ENCODE results near the gene GDPGP1. TPM values are rescaled to one million over a fixed set of nuclear protein-coding genes. Genes with fewer than 3 reads are reported as not detected.
A peak's percentile ranks its signal among the peaks of the same experiment; 100 is the strongest.

Gene GDPGP1
- total and polyA plus RNA-seq, 2 donors, result 2.5 to 5.0 TPM

DNA sequence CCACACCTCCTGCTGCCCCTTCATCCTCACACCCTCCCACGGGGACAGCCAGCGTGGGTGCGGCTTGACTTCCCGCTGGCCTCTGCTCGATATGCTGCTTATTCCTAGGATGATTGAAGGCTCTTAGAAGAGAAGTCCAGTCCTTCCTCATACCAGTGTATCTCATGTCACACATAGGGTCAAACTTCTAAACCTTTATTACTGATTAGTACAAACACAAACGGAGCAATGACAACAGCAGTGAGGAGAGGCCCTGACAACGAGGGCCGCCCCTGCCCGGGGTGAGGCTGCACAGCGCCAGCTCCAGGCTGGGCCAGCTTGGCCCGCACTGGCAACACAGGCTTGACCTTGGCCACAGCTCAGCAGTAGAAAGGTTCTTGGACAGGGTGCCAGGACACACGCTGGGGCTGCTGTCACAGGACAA, 3.9 kb upstream of the GDPGP1 start:
- no peak for DNase-seq (ENCODE audit: low read depth in 6 of 9, low spot score in 9 of 9)
- Histone ChIP-seq H3K27ac (ENCODE audit: low read depth in 1 of 2, low read length in 1 of 2) (no peak overlapping the region), H3K4me1 (ENCODE audit: control insufficient read depth in 2 of 2, insufficient read depth in 2 of 2, low read length in 2 of 2) (peaks cover 27 to 44% of the 10 kb centered on the region in 2 donors), H3K9me3 (ENCODE audit: control insufficient read depth in 2 of 2, insufficient read depth in 1 of 2, low read length in 1 of 2) (peaks cover 2 to 4% of the 10 kb centered on the region in 2 donors), H3K4me3 (ENCODE audit: low read length in 2 of 2) (no peak overlapping the region), H3K27me3 (ENCODE audit: control insufficient read depth in 2 of 2, insufficient read depth in 1 of 2, low read length in 1 of 2) (no peaks in the 10 kb centered on the region), H3K36me3 (ENCODE audit: control insufficient read depth in 2 of 2, insufficient read depth in 2 of 2, low read length in 1 of 2) (peaks cover 42 to 49% of the 10 kb centered on the region in 2 donors)
- WGBS, result 96% methylated on average over 12 of the region's 12 CpGs

DNA sequence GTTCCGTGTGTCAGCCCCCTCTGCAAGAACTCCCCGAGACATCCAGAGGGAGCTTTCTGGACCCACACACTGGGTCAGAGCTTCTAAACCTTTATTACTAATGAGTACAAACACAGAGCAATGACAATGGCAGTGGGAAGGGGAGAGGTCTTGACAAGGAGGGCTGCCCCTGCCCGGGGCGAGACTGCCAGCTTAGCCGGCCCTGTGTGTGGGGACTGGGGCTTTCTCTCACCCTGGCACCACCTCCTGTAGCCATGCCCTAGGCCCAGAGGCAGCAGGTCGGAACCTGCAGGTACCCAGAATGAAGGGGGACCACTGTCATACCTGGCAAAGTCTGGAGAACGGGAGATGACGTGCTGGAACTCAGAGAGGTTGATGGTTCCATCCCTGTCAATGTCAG, 3.4 kb upstream of the GDPGP1 start:
- WGBS, result 89% methylated on average over 8 of the region's 8 CpGs
- Histone ChIP-seq H3K27ac (ENCODE audit: low read depth in 1 of 2, low read length in 1 of 2) (peak overlapping the region; percentile 55 to 88), H3K4me1 (ENCODE audit: control insufficient read depth in 2 of 2, insufficient read depth in 2 of 2, low read length in 2 of 2) (peaks cover 27 to 44% of the 10 kb centered on the region in 2 donors), H3K36me3 (ENCODE audit: control insufficient read depth in 2 of 2, insufficient read depth in 2 of 2, low read length in 1 of 2) (peaks cover 37 to 44% of the 10 kb centered on the region in 2 donors), H3K27me3 (ENCODE audit: control insufficient read depth in 2 of 2, insufficient read depth in 1 of 2, low read length in 1 of 2) (no peaks in the 10 kb centered on the region), H3K4me3 (ENCODE audit: low read length in 2 of 2) (peak overlapping the region; percentile 40 to 41), H3K9me3 (ENCODE audit: control insufficient read depth in 2 of 2, insufficient read depth in 1 of 2, low read length in 1 of 2) (peaks cover 2 to 4% of the 10 kb centered on the region in 2 donors)
- no peak for DNase-seq (ENCODE audit: low read depth in 6 of 9, low spot score in 9 of 9)

DNA sequence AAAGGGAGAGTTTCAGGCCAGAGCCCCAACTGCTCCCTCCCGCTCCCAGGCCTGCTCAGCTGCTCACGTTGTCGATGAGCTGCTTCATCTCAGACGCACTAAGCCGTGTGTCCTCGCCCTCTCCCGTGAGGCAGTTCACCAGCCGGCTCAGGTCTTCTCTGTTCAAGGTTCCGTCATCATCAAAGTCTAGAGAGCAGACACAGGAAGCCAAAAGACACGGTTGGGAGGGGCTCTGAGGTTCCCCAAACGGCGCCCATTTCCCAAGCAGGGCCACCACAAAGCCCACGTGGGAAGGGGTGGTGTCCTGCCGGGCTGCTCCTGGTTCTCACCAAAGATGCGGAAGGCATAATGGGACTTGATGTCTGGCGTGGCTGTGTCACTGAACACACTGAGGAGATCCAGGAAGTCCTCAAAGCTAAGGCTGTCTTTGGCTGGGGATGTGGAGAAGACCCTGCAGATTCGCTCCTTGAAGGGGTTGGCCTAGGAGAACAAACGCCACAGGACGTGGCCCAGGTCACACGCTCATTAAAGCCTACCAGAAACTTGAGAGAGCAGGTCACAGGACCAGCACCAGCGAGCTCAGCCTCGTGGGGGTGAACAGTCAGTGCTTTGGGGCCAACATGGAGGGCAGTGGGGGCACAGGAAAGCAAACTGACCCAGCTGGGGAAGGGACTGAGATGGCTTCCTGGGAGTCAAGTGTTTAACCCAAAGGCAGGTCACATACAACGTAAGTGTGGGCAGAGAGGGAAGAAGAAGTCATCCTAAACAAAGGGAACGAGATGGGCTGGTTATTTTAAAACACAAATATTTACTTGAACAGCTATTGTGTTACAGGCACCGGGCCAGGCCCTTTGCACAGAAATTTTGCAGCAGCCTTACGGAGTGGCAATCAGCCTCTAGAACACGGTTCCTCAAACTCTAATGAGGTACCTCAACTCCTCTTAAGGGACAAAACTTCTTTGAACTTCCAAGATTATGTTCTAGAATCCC, 2.7 kb upstream of the GDPGP1 start:
- H3K36me3 ChIP-seq (ENCODE audit: control insufficient read depth in 2 of 2, insufficient read depth in 2 of 2, low read length in 1 of 2), result peaks cover 34 to 39% of the 10 kb centered on the region in 2 donors
- DNase-seq (ENCODE audit: low read depth in 6 of 9, low spot score in 9 of 9), result peak; percentile 55 to 94 (median 76)
- H3K27ac ChIP-seq (ENCODE audit: low read depth in 1 of 2, low read length in 1 of 2), result peak overlapping the region; percentile 88 to 96
- peaks cover 27 to 44% of the 10 kb centered on the region in 2 donors for H3K4me1 ChIP-seq (ENCODE audit: control insufficient read depth in 2 of 2, insufficient read depth in 2 of 2, low read length in 2 of 2)
- peak overlapping the region; percentile 40 to 41 for H3K4me3 ChIP-seq (ENCODE audit: low read length in 2 of 2)
- H3K27me3 ChIP-seq (ENCODE audit: control insufficient read depth in 2 of 2, insufficient read depth in 1 of 2, low read length in 1 of 2), result no peaks in the 10 kb centered on the region
- H3K9me3 ChIP-seq (ENCODE audit: control insufficient read depth in 2 of 2, insufficient read depth in 1 of 2, low read length in 1 of 2), result peaks cover 2 to 4% of the 10 kb centered on the region in 2 donors
- 28% methylated on average over 27 of the region's 27 CpGs for WGBS

DNA sequence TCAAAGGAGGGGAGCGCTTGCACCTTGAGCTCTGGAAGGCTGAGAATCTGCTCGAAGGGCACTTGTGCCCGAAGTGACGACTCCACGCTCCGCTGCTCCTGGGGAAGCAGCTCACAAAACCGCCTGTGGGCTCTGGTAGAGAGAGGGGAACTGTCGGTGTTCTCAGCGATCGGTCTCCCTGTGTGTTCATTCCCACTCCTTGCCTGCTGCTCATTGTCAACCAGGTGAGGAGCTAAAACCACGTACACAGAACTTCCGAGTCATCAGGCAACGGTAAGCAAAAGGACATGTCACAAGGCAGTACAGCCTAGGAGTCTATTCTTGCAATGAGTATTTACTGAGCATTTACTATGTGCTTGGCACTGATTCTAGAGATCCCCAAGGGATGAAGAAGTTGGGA, 1.8 kb upstream of the GDPGP1 start:
- no peak for DNase-seq (ENCODE audit: low read depth in 6 of 9, low spot score in 9 of 9)
- H3K4me3 ChIP-seq (ENCODE audit: low read length in 2 of 2), result peak overlapping the region in 1 of 2 donors; percentile 12
- peaks cover 27 to 44% of the 10 kb centered on the region in 2 donors for H3K4me1 ChIP-seq (ENCODE audit: control insufficient read depth in 2 of 2, insufficient read depth in 2 of 2, low read length in 2 of 2)

DNA sequence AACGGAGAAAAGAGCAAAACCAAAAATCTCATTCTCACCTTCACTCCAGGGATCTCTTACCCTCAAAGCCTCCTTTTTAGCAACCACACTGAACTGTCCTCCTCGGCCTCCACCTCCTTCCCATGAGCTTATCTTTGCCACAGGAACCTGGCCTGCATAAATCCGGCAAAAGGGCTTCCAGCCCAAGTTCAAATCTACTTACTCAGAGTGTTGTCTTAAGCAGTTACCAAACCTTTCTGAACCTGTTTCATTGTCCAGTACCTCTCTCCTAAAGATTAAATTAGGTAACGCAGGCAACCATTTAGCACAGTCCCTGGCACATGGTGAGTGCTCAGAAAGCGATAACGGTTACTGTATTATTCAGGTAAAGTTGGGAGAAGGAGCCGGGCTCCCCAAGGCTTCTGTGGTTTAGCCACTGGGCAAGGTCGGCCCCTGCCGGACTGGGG, 1.0 kb upstream of the GDPGP1 start:
- Histone ChIP-seq H3K4me1 (ENCODE audit: control insufficient read depth in 2 of 2, insufficient read depth in 2 of 2, low read length in 2 of 2) (peaks cover 27 to 44% of the 10 kb centered on the region in 2 donors), H3K27ac (ENCODE audit: low read depth in 1 of 2, low read length in 1 of 2) (peak overlapping the region; percentile 83 to 90), H3K4me3 (ENCODE audit: low read length in 2 of 2) (peak overlapping the region; percentile 56 to 71), H3K36me3 (ENCODE audit: control insufficient read depth in 2 of 2, insufficient read depth in 2 of 2, low read length in 1 of 2) (peaks cover 27 to 29% of the 10 kb centered on the region in 2 donors), H3K27me3 (ENCODE audit: control insufficient read depth in 2 of 2, insufficient read depth in 1 of 2, low read length in 1 of 2) (no peaks in the 10 kb centered on the region), H3K9me3 (ENCODE audit: control insufficient read depth in 2 of 2, insufficient read depth in 1 of 2, low read length in 1 of 2) (peaks cover 2 to 3% of the 10 kb centered on the region in 2 donors)
- peak in 1 of 9 donors; percentile 20 for DNase-seq (ENCODE audit: low read depth in 6 of 9, low spot score in 9 of 9)
- 20% methylated on average over 9 of the region's 9 CpGs for WGBS

More for the DNA sequence above, 1.8 kb upstream of the GDPGP1 start:
- no peaks in the 10 kb centered on the region for H3K27me3 ChIP-seq (ENCODE audit: control insufficient read depth in 2 of 2, insufficient read depth in 1 of 2, low read length in 1 of 2)
- H3K36me3 ChIP-seq (ENCODE audit: control insufficient read depth in 2 of 2, insufficient read depth in 2 of 2, low read length in 1 of 2), result peaks cover 31 to 37% of the 10 kb centered on the region in 2 donors
- peak overlapping the region; percentile 40 to 88 for H3K27ac ChIP-seq (ENCODE audit: low read depth in 1 of 2, low read length in 1 of 2)
- peaks cover 2 to 4% of the 10 kb centered on the region in 2 donors for H3K9me3 ChIP-seq (ENCODE audit: control insufficient read depth in 2 of 2, insufficient read depth in 1 of 2, low read length in 1 of 2)
- WGBS, result 91% methylated on average over 13 of the region's 13 CpGs

DNA sequence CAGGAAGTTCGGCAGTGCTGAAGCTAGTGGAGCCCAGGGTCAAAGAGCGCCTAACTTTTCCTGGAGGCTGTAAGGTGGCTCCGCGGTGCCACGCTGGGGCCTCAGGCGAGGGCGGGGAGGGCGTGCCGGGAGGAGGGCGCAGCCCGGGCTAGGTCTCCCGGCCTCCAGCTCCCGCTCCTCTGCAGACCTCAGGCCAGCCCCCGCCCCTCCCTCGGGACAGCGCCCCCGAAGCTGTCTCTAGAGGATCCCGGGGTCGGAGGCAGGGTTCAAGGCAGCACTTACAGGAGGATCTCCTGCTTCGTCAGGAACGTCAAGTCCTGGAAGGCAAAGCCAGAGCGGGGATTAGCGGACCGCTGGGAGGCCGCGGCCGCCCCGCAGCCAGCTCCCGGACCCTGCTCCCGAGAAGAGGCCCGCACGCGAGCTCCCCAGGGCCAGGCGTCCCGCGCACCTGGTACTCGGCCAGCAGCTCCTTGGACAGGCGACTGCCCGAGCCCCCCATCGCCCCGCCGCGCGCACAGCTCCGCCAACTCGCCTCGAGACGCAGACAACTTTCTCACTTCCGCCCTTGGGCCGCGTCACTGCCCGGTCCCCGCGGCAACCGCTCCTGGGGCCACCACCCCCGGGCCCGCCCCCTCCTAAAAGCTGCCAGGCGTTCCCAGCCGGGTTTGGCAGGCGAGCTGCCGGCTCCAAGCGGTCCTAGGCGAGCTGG, 468 bp upstream of the GDPGP1 start, which contains the start of gene CIB1:
Gene CIB1 (minus strand): TSS at position 555 of the 709 bp plus-strand sequence. CDS start 56 bp downstream, at position 499.
- peak within 1 kb of the TSS; percentile 56 to 71 for H3K4me3 ChIP-seq (ENCODE audit: low read length in 2 of 2)
- under 1% methylated on average over 63 of the region's 63 CpGs for WGBS
- no peaks in the 10 kb centered on the region for H3K27me3 ChIP-seq (ENCODE audit: control insufficient read depth in 2 of 2, insufficient read depth in 1 of 2, low read length in 1 of 2)
- peaks cover 22 to 29% of the 10 kb centered on the region in 2 donors for H3K36me3 ChIP-seq (ENCODE audit: control insufficient read depth in 2 of 2, insufficient read depth in 2 of 2, low read length in 1 of 2)
- peak within 1 kb of the TSS; percentile 83 to 94 for H3K27ac ChIP-seq (ENCODE audit: low read depth in 1 of 2, low read length in 1 of 2)
- peak in 3 of 9 donors; percentile 33 to 96 (median 61) for DNase-seq (ENCODE audit: low read depth in 6 of 9, low spot score in 9 of 9)
- peaks cover 0 to 2% of the 10 kb centered on the region in 2 donors for H3K9me3 ChIP-seq (ENCODE audit: control insufficient read depth in 2 of 2, insufficient read depth in 1 of 2, low read length in 1 of 2)
- H3K4me1 ChIP-seq (ENCODE audit: control insufficient read depth in 2 of 2, insufficient read depth in 2 of 2, low read length in 2 of 2), result peaks cover 27 to 44% of the 10 kb centered on the region in 2 donors

DNA sequence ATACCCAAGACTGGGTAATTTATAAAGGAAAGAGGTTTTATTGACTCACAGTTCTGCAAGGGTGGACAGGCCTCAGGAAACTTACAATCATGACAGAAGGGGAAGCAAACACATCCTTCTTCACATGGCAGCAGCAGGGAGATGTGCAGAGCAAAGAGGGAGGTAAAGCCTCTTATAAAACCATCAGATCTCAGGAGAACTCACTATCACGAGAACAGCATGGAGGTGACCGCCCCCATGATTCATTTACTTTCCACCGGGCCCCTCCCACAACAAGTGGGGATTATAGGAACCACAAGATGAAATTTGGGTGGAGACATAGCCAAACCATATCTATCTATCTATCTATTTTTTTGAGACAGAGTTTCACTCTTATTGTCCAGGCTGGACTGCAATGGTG, 5.4 kb downstream of the GDPGP1 start:
- 95% methylated on average over 3 of the region's 3 CpGs for WGBS
- no peak overlapping the region for H3K27ac ChIP-seq (ENCODE audit: low read depth in 1 of 2, low read length in 1 of 2)
- H3K27me3 ChIP-seq (ENCODE audit: control insufficient read depth in 2 of 2, insufficient read depth in 1 of 2, low read length in 1 of 2), result no peaks in the 10 kb centered on the region
- H3K9me3 ChIP-seq (ENCODE audit: control insufficient read depth in 2 of 2, insufficient read depth in 1 of 2, low read length in 1 of 2), result no peaks in the 10 kb centered on the region
- no peak for DNase-seq (ENCODE audit: low read depth in 6 of 9, low spot score in 9 of 9)
- H3K4me3 ChIP-seq (ENCODE audit: low read length in 2 of 2), result no peak overlapping the region
- peaks cover 16 to 25% of the 10 kb centered on the region in 2 donors for H3K36me3 ChIP-seq (ENCODE audit: control insufficient read depth in 2 of 2, insufficient read depth in 2 of 2, low read length in 1 of 2)
- H3K4me1 ChIP-seq (ENCODE audit: control insufficient read depth in 2 of 2, insufficient read depth in 2 of 2, low read length in 2 of 2), result peaks cover 3 to 7% of the 10 kb centered on the region in 2 donors

DNA sequence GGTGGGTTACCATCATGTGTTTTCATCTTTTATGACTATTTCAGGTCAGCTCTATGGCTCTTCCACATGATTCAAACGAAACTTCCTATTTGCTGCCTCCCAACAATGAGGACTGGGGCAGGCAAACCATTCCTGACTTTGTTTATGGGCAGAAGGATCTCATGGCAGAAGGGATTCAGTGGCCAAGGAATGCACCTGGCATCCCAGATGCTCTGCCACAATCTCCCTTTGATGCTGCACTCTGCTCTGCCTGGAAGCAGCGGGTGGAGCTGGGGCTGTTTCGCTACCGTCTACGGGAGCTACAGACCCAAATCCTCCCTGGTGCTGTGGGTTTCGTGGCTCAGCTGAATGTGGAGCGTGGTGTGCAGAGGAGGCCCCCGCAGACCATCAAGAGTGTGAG, 6.8 kb downstream of the GDPGP1 start:
- H3K36me3 ChIP-seq (ENCODE audit: control insufficient read depth in 2 of 2, insufficient read depth in 2 of 2, low read length in 1 of 2), result peaks cover 16 to 25% of the 10 kb centered on the region in 2 donors

More for the DNA sequence above, 6.8 kb downstream of the GDPGP1 start:
- Histone ChIP-seq H3K27me3 (ENCODE audit: control insufficient read depth in 2 of 2, insufficient read depth in 1 of 2, low read length in 1 of 2) (no peaks in the 10 kb centered on the region), H3K27ac (ENCODE audit: low read depth in 1 of 2, low read length in 1 of 2) (no peak overlapping the region), H3K4me1 (ENCODE audit: control insufficient read depth in 2 of 2, insufficient read depth in 2 of 2, low read length in 2 of 2) (no peaks in the 10 kb centered on the region), H3K9me3 (ENCODE audit: control insufficient read depth in 2 of 2, insufficient read depth in 1 of 2, low read length in 1 of 2) (no peaks in the 10 kb centered on the region), H3K4me3 (ENCODE audit: low read length in 2 of 2) (no peak overlapping the region)
- WGBS, result 87% methylated on average over 8 of the region's 8 CpGs
- no peak for DNase-seq (ENCODE audit: low read depth in 6 of 9, low spot score in 9 of 9)

All from thymus (tissue), 11 donors.